BLaER1 treated with 17β-estradiol and CSF1 and Interleukin-3, amounts not matched to agents 10 nM and 100 nM (cell line): ENCODE data around the gene ABL1.

Experiments
- H3K27ac ChIP-seq, 11 experiments: shearing (Covaris generic); formaldehyde crosslinking; 2 replicates each; pipeline ENCODE4 v1.8.1; 2022
- H3K27me3 ChIP-seq, 11 experiments: shearing (Covaris generic); formaldehyde crosslinking; 2 replicates each; pipeline ENCODE4 v1.8.1; 2022
- H3K36me3 ChIP-seq, 11 experiments: shearing (Covaris generic); formaldehyde crosslinking; 2 replicates each; pipeline ENCODE4 v1.8.1; 2022
- H3K4me1 ChIP-seq, 10 experiments: shearing (Covaris generic); formaldehyde crosslinking; 2 replicates each; pipeline ENCODE4 v1.8.1; 2022
- H3K4me2 ChIP-seq, 11 experiments: shearing (Covaris generic); formaldehyde crosslinking; 2 replicates each; pipeline ENCODE4 v1.8.1; 2022
- H3K4me3 ChIP-seq, 10 experiments: shearing (Covaris generic); formaldehyde crosslinking; 2 replicates each; pipeline ENCODE4 v1.8.1; 2022
- H3K9ac ChIP-seq, 11 experiments: shearing (Covaris generic); formaldehyde crosslinking; 2 replicates each; pipeline ENCODE4 v1.8.1; 2022
- H3K9me3 ChIP-seq, 11 experiments: shearing (Covaris generic); formaldehyde crosslinking; replicated peaks in 1 of 11; 2 replicates each; pipeline ENCODE4 v1.8.1; 2022
- H4K20me1 ChIP-seq, 11 experiments: shearing (Covaris generic); formaldehyde crosslinking; 2 replicates each; pipeline ENCODE4 v1.8.1; 2022
- Cebpa-rat ChIP-seq, 11 experiments: shearing (Covaris generic); IDR thresholded peaks; 2 replicates each; pipeline ENCODE4 v1.8.1; 2022

Gene ABL1

GRCh38 chr9:130874783-130875182 lies 39.7 kb downstream of the ABL1 start:
- Histone ChIP-seq H3K4me1 (peaks cover 0 to 12% (median 0%) of the 10 kb centered on the region in 10 experiments; a peak in 2 of 20 replicates), H3K9me3 (no peaks in the 10 kb centered on the region), H3K4me3 (no peak overlapping the region), H3K36me3 (peaks cover 90 to 100% (median 97%) of the 10 kb centered on the region in 11 experiments), H3K27me3 (no peaks in the 10 kb centered on the region), H4K20me1 (peaks cover 20 to 89% (median 68%) of the 10 kb centered on the region in 11 experiments; a peak in 21 of 22 replicates), H3K4me2 (no peak overlapping the region), H3K9ac (no peak overlapping the region), H3K27ac (no peak overlapping the region)
- TF ChIP-seq Cebpa-rat (IDR thresholded peaks at IDR 0.05), result no peak

- H3K36me3 ChIP-seq, result peaks cover 96 to 100% (median 99%) of the 10 kb centered on the region in 11 experiments
Measured at GRCh38 chr9:130877300-130877699, 42.2 kb downstream of the ABL1 start.

GRCh38 chr9:130878295-130878694 lies 43.2 kb downstream of the ABL1 start:
- peaks cover 0 to 84% (median 43%) of the 10 kb centered on the region in 11 experiments; a peak in 17 of 22 replicates for H4K20me1 ChIP-seq
- peaks cover 96 to 100% (median 99%) of the 10 kb centered on the region in 11 experiments for H3K36me3 ChIP-seq
- no peak overlapping the region for H3K4me3 ChIP-seq
- H3K9ac ChIP-seq, result no peak overlapping the region
- H3K4me1 ChIP-seq, result no peaks in the 10 kb centered on the region
- H3K4me2 ChIP-seq, result no peak overlapping the region
- H3K27me3 ChIP-seq, result no peaks in the 10 kb centered on the region
- no peaks in the 10 kb centered on the region for H3K9me3 ChIP-seq
- TF ChIP-seq Cebpa-rat (IDR thresholded peaks at IDR 0.05), result no peak
- H3K27ac ChIP-seq, result no peak overlapping the region

More at GRCh38 chr9:130877300-130877699, 42.2 kb downstream of the ABL1 start:
- Histone ChIP-seq H3K27me3 (no peaks in the 10 kb centered on the region), H4K20me1 (peaks cover 0 to 85% (median 44%) of the 10 kb centered on the region in 11 experiments; a peak in 19 of 22 replicates), H3K9me3 (no peaks in the 10 kb centered on the region), H3K4me3 (no peak overlapping the region), H3K9ac (no peak overlapping the region), H3K27ac (no peak overlapping the region), H3K4me1 (no peaks in the 10 kb centered on the region), H3K4me2 (no peak overlapping the region)
- no peak for TF ChIP-seq Cebpa-rat (IDR thresholded peaks at IDR 0.05)

GRCh38 chr9:130879863-130880411 lies 44.9 kb downstream of the ABL1 start:
- TF ChIP-seq Cebpa-rat (IDR thresholded peaks at IDR 0.05), result no peak
- Histone ChIP-seq H3K27me3 (no peaks in the 10 kb centered on the region), H3K36me3 (peaks cover 96 to 100% (median 99%) of the 10 kb centered on the region in 11 experiments), H3K4me2 (no peak overlapping the region), H3K4me3 (no peak overlapping the region), H3K9ac (no peak overlapping the region), H4K20me1 (peaks cover 0 to 84% (median 42%) of the 10 kb centered on the region in 11 experiments; a peak in 19 of 22 replicates), H3K9me3 (no peaks in the 10 kb centered on the region), H3K27ac (no peak overlapping the region), H3K4me1 (no peaks in the 10 kb centered on the region)

GRCh38 chr9:130880599-130881220 lies 45.7 kb downstream of the ABL1 start:
- Histone ChIP-seq H3K9ac (no peak overlapping the region), H3K9me3 (no peaks in the 10 kb centered on the region), H4K20me1 (peaks cover 0 to 90% (median 47%) of the 10 kb centered on the region in 11 experiments; a peak in 19 of 22 replicates), H3K4me1 (no peaks in the 10 kb centered on the region), H3K4me2 (no peak overlapping the region), H3K27ac (no peak overlapping the region), H3K36me3 (peaks cover 96 to 100% (median 99%) of the 10 kb centered on the region in 11 experiments), H3K4me3 (no peak overlapping the region), H3K27me3 (no peaks in the 10 kb centered on the region)
- TF ChIP-seq Cebpa-rat (IDR thresholded peaks at IDR 0.05), result no peak

GRCh38 chr9:130881516-130881915 lies 46.5 kb downstream of the ABL1 start:
- TF ChIP-seq Cebpa-rat (IDR thresholded peaks at IDR 0.05), result no peak
- no peak overlapping the region for H3K27ac ChIP-seq
- peaks cover 97 to 100% (median 100%) of the 10 kb centered on the region in 11 experiments for H3K36me3 ChIP-seq
- no peaks in the 10 kb centered on the region for H3K4me1 ChIP-seq
- no peaks in the 10 kb centered on the region for H3K9me3 ChIP-seq
- H3K27me3 ChIP-seq, result no peaks in the 10 kb centered on the region
- no peak overlapping the region for H3K9ac ChIP-seq
- H3K4me2 ChIP-seq, result no peak overlapping the region
- no peak overlapping the region for H3K4me3 ChIP-seq
- peaks cover 0 to 91% (median 47%) of the 10 kb centered on the region in 11 experiments; a peak in 19 of 22 replicates for H4K20me1 ChIP-seq

GRCh38 chr9:130882696-130883225 lies 47.7 kb downstream of the ABL1 start:
- no peaks in the 10 kb centered on the region for H3K27me3 ChIP-seq
- no peak overlapping the region for H3K4me2 ChIP-seq
- H3K4me3 ChIP-seq, result no peak overlapping the region
- H4K20me1 ChIP-seq, result peaks cover 0 to 91% (median 49%) of the 10 kb centered on the region in 11 experiments; a peak in 20 of 22 replicates
- TF ChIP-seq Cebpa-rat (IDR thresholded peaks at IDR 0.05), result no peak
- no peaks in the 10 kb centered on the region for H3K4me1 ChIP-seq
- no peak overlapping the region for H3K9ac ChIP-seq
- peaks cover 98 to 100% (median 100%) of the 10 kb centered on the region in 11 experiments for H3K36me3 ChIP-seq
- no peak overlapping the region for H3K27ac ChIP-seq
- H3K9me3 ChIP-seq, result no peaks in the 10 kb centered on the region

- peaks cover 0 to 93% (median 52%) of the 10 kb centered on the region in 11 experiments; a peak in 20 of 22 replicates for H4K20me1 ChIP-seq
- H3K36me3 ChIP-seq, result peaks cover 99 to 100% (median 100%) of the 10 kb centered on the region in 11 experiments
- H3K27ac ChIP-seq, result no peak overlapping the region
- no peak overlapping the region for H3K4me3 ChIP-seq
- no peaks in the 10 kb centered on the region for H3K9me3 ChIP-seq
- H3K4me1 ChIP-seq, result no peaks in the 10 kb centered on the region
- H3K27me3 ChIP-seq, result no peaks in the 10 kb centered on the region
- no peak overlapping the region for H3K4me2 ChIP-seq
- H3K9ac ChIP-seq, result no peak overlapping the region
- TF ChIP-seq Cebpa-rat (IDR thresholded peaks at IDR 0.05), result no peak
Measured at GRCh38 chr9:130883479-130883878, 48.4 kb downstream of the ABL1 start.

- no peak overlapping the region for H3K4me3 ChIP-seq
- no peak overlapping the region for H3K4me2 ChIP-seq
- peaks cover 97 to 100% (median 100%) of the 10 kb centered on the region in 11 experiments for H3K36me3 ChIP-seq
- no peak overlapping the region for H3K9ac ChIP-seq
- no peak overlapping the region for H3K27ac ChIP-seq
- H4K20me1 ChIP-seq, result peaks cover 0 to 94% (median 54%) of the 10 kb centered on the region in 11 experiments; a peak in 20 of 22 replicates
- TF ChIP-seq Cebpa-rat (IDR thresholded peaks at IDR 0.05), result no peak
- H3K9me3 ChIP-seq, result no peaks in the 10 kb centered on the region
- no peaks in the 10 kb centered on the region for H3K4me1 ChIP-seq
- no peaks in the 10 kb centered on the region for H3K27me3 ChIP-seq
Measured at GRCh38 chr9:130884111-130884531, 49.1 kb downstream of the ABL1 start.
